H1 (cell line): Measurements from ENCODE around the gene SECISBP2L. TPM values are rescaled to one million over a fixed set of nuclear protein-coding genes. Genes with fewer than 3 reads are reported as not detected.

Source experiments
- BACH1 ChIP-seq: IDR thresholded peaks from 2 replicates; pipeline ENCODE4 v1.6.1; 2012; ENCODE audit warnings: low read length, improper control_type of control experiment
- HDAC6 ChIP-seq: IDR thresholded peaks from one replicate; pipeline ENCODE4 v1.7.1; 2012; ENCODE audit warnings: low read depth, mild to moderate bottlenecking, inconsistent platforms, low read length, moderate library complexity
- polyA plus RNA-seq, 7 experiments: library from polyadenylated mRNA; depleted of rRNA in 3 of 7; stranded (reverse) in 5 of 7; unstranded in 2 of 7; fragments of >200 nt in 5 of 7; fragments of 200-250 nt in 2 of 7; gene quantifications; 1 replicate in 5 of 7; 2 replicates in 1 of 7; 4 replicates in 1 of 7; pipeline versions ENCODE4 v1.2.1 to v1.2.3, GENCODE V29; 2011 to 2013; ENCODE audit warnings: missing spikeins in 2 of 7, mixed read lengths in 2 of 7
- total RNA-seq: library from RNA; stranded (reverse); fragmentation: NEBNext Ultra II Directional; extraction: Animal tissue kit (Norgen Biotek cat#: 25700); gene quantifications from 2 replicates; pipeline ENCODE4 v1.2.1, GENCODE V29; 2021
- TF ChIP-seq, protein P1 (sequence below): IDR thresholded peaks from 2 replicates; pipeline ENCODE4 v1.6.1; 2012; ENCODE audit warnings: low read length, inconsistent platforms

SECISBP2L gene
- total and polyA plus RNA-seq, 2 of the 8 experiments (the other 6 are each of a cell fraction or from before 2014, with no cell fraction given) = 7.6 to 22.8 TPM

DNA sequence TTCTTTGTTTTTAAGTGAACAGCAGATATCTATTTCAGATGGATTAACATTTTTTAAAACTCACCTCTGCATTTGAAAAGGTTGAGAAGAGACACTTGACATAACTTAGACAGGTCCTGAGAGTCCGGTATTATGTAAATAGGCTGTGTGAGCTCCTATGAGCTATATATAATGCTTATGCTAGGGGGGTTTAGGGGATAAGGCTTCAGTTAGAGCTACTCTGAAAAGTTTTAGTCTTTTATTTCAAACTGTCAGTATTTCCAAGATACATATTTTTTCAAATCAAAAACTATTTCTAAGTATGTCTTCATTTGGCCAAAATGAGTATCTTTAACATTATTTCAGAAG, 99.4 kb downstream of the SECISBP2L start (continued):
- TF ChIP-seq, protein P1, sequence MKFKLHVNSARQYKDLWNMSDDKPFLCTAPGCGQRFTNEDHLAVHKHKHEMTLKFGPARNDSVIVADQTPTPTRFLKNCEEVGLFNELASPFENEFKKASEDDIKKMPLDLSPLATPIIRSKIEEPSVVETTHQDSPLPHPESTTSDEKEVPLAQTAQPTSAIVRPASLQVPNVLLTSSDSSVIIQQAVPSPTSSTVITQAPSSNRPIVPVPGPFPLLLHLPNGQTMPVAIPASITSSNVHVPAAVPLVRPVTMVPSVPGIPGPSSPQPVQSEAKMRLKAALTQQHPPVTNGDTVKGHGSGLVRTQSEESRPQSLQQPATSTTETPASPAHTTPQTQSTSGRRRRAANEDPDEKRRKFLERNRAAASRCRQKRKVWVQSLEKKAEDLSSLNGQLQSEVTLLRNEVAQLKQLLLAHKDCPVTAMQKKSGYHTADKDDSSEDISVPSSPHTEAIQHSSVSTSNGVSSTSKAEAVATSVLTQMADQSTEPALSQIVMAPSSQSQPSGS = no peak
- no peak for TF ChIP-seq BACH1
- no peak for TF ChIP-seq HDAC6
